ENCODE measurements around the gene PRTN3. TPM values are rescaled to one million over a fixed set of nuclear protein-coding genes. Genes with fewer than 3 reads are reported as not detected.

Gene PRTN3
- total and polyA plus RNA-seq, 2 of the 4 experiments (the other 2 are of a cell fraction), result not detected

DNA sequence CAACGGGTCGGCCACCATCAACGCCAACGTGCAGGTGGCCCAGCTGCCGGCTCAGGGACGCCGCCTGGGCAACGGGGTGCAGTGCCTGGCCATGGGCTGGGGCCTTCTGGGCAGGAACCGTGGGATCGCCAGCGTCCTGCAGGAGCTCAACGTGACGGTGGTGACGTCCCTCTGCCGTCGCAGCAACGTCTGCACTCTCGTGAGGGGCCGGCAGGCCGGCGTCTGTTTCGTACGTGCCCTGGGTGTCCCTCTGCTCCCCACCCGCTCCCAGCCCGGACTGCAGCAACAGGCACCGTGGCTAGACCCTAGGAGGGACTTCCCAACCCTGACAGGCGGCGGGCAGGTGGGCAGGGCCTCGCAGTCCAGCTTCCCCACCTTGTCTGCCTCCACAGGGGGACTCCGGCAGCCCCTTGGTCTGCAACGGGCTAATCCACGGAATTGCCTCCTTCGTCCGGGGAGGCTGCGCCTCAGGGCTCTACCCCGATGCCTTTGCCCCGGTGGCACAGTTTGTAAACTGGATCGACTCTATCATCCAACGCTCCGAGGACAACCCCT is 14.8 kb downstream of the PRTN3 start:
- DNase-seq (no peak), ATAC-seq (ENCODE audit: low read depth) (no peak)
- CTCF ChIA-PET, result interaction anchor here (0.6 to 1.6 kb wide), 2 partner anchors 146 to 147 kb away, joined by 3 to 4 read pairs; no protein-coding TSS in a partner anchor
- H3K79me1 ChIP-seq (ENCODE audit: low read depth in 1 of 2, low read length in 2 of 2), result no peaks in the 10 kb centered on the region
- no peak overlapping the region for H3K9ac ChIP-seq (ENCODE audit: low read depth, low read length)
- H2BK15ac ChIP-seq (ENCODE audit: low read depth, low read length), result no peak overlapping the region
- no peak overlapping the region for H2AK5ac ChIP-seq (ENCODE audit: low read depth, low read length)
- no peak overlapping the region for H3K4me2 ChIP-seq (ENCODE audit: low read depth, low read length)
- H2BK20ac ChIP-seq (ENCODE audit: low read depth, low read length), result no peak overlapping the region
- no peaks in the 10 kb centered on the region for H3K9me3 ChIP-seq (ENCODE audit: control insufficient read depth, insufficient read depth, low read length)
- peak overlapping the region; percentile 58 for H2AFZ ChIP-seq (replicated peaks; ENCODE audit: low read length, poor library complexity)
- H3K27me3 ChIP-seq (ENCODE audit: control insufficient read depth, insufficient read depth, low read length), result peaks cover 2% of the 10 kb centered on the region; the same call in 1 of the 2 replicates
- dilution Hi-C loops (cut with HindIII; ENCODE audit: low sequenced_read_pairs, unreplicated experiment) (no loop called here), intact Hi-C loops (cut with micrococcal nuclease) (loop anchor here (2.0 to 5.0 kb wide), 2 partner anchors 65 to 83 kb away; no protein-coding TSS in a partner anchor), in situ Hi-C loops (cut with MboI; ENCODE audit: low sequenced_read_pairs) (loop anchor here (5.0 kb wide), 1 partner anchor 142 kb away; no protein-coding TSS in a partner anchor)
- H3K18ac ChIP-seq (ENCODE audit: low read depth, low read length), result no peak overlapping the region
- H3K36me3 ChIP-seq (ENCODE audit: control insufficient read depth, insufficient read depth, low read length), result no peaks in the 10 kb centered on the region
- H4K20me1 ChIP-seq (ENCODE audit: insufficient read depth, low read length), result no peaks in the 10 kb centered on the region
- no peak overlapping the region for H2BK5ac ChIP-seq (ENCODE audit: low read depth, low read length, poor library complexity, severe bottlenecking)
- no peak overlapping the region for H4K8ac ChIP-seq (ENCODE audit: low read depth in 2 of 2, low read length in 2 of 2)
- H2AK9ac ChIP-seq (replicated peaks; ENCODE audit: low read depth, low read length, poor library complexity), result peak overlapping the region; percentile 39
- H3K4me1 ChIP-seq (ENCODE audit: control insufficient read depth, insufficient read depth, low read length), result peaks cover 6% of the 10 kb centered on the region
- TF ChIP-seq SMC3 (IDR thresholded peaks at IDR 0.05; ENCODE audit: low read depth, low read length) (no peak), RAD21 (IDR thresholded peaks at IDR 0.05; ENCODE audit: low read length) (no peak), CEBPB (IDR thresholded peaks at IDR 0.05; ENCODE audit: low read depth, low read length) (no peak), RFX5 (IDR thresholded peaks at IDR 0.05; ENCODE audit: low read depth, low read length) (no peak), USF2 (IDR thresholded peaks at IDR 0.05; ENCODE audit: low read depth, low read length) (no peak), NFE2L2 (IDR thresholded peaks at IDR 0.05; ENCODE audit: low read depth, low read length) (no peak), MXI1 (IDR thresholded peaks at IDR 0.05; ENCODE audit: borderline replicate concordance, low read depth, low read length) (no peak), POLR2A (IDR thresholded peaks at IDR 0.05; ENCODE audit: low read depth, low read length) (no peak), FOS (IDR thresholded peaks at IDR 0.05; ENCODE audit: low read depth, low read length) (no peak), MAFK (IDR thresholded peaks at IDR 0.05; ENCODE audit: low read depth, low read length) (no peak), MAZ (IDR thresholded peaks at IDR 0.05; ENCODE audit: borderline replicate concordance, low read depth, low read length) (no peak), CHD1 (IDR thresholded peaks at IDR 0.05; ENCODE audit: low read depth, low read length) (no peak), ELK1 (IDR thresholded peaks at IDR 0.05; ENCODE audit: borderline replicate concordance, low read depth, low read length) (no peak), BHLHE40 (IDR thresholded peaks at IDR 0.05; ENCODE audit: low read depth, low read length) (no peak), RCOR1 (IDR thresholded peaks at IDR 0.05; ENCODE audit: insufficient replicate concordance, low read length) (no peak)
- TF ChIP-seq, protein P1, sequence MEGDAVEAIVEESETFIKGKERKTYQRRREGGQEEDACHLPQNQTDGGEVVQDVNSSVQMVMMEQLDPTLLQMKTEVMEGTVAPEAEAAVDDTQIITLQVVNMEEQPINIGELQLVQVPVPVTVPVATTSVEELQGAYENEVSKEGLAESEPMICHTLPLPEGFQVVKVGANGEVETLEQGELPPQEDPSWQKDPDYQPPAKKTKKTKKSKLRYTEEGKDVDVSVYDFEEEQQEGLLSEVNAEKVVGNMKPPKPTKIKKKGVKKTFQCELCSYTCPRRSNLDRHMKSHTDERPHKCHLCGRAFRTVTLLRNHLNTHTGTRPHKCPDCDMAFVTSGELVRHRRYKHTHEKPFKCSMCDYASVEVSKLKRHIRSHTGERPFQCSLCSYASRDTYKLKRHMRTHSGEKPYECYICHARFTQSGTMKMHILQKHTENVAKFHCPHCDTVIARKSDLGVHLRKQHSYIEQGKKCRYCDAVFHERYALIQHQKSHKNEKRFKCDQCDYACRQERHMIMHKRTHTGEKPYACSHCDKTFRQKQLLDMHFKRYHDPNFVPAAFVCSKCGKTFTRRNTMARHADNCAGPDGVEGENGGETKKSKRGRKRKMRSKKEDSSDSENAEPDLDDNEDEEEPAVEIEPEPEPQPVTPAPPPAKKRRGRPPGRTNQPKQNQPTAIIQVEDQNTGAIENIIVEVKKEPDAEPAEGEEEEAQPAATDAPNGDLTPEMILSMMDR (conservative IDR thresholded peaks at IDR 0.05; ENCODE audit: low read depth, low read length), result no peak
- H3K4me3 ChIP-seq (ENCODE audit: insufficient read depth, low read depth, low read length), result no peak overlapping the region
- H3K56ac ChIP-seq (ENCODE audit: extremely low read depth, insufficient read depth, low read length), result no peak overlapping the region
- 79% methylated on average over 12 of the region's 40 CpGs; no CpG with 5 or more reads in 1 of the 2 experiments for WGBS, 2 experiments (ENCODE audit: extremely low coverage in 2 of 2, insufficient read length in 1 of 2)
- no peak overlapping the region for H4K91ac ChIP-seq (ENCODE audit: insufficient read depth, low read depth, low read length)
- H3K27ac ChIP-seq (ENCODE audit: insufficient read depth, low read length), result no peak overlapping the region
- H2BK120ac ChIP-seq (ENCODE audit: low read depth, low read length), result no peak overlapping the region
- H3K14ac ChIP-seq (replicated peaks; ENCODE audit: low read depth, low read length), result no peak overlapping the region
- H3K9me1 ChIP-seq (ENCODE audit: insufficient read depth, low read length), result no peaks in the 10 kb centered on the region
- H3K23ac ChIP-seq (ENCODE audit: low read depth, low read length), result no peak overlapping the region
- POLR2A ChIA-PET (ENCODE audit: unreplicated experiment), result interaction anchor here (0.6 kb wide), 1 partner anchor 33 kb away, joined by 3 read pairs; no protein-coding TSS in a partner anchor
- no peak overlapping the region for H3K4ac ChIP-seq (ENCODE audit: low read depth, low read length)
- BruUV-seq (replicated peaks), result no TSS peak
- H4K5ac ChIP-seq (ENCODE audit: low read depth, low read length), result no peak overlapping the region
